T-helper 2 cell treated with Interferon-gamma antibody and Interleukin-4, amounts not matched to agents 100 ng/mL and 5 ng/mL, for 36 hours (primary cell): ENCODE results near the gene TSPAN11. TPM values are rescaled to one million over a fixed set of nuclear protein-coding genes. Genes with fewer than 3 reads are reported as not detected.

ENCODE experiments used
- intact Hi-C: fragments of 100-400 bp; cut with micrococcal nuclease; formaldehyde crosslinking; loops from one replicate; pipeline ENCODE4 v1.15.1; 2023
- total RNA-seq: library from RNA; stranded (reverse); gene quantifications from 2 replicates; pipeline ENCODE4 v1.2.3, GENCODE V29; 2022

TSPAN11 gene
- total RNA-seq, 1 donor from 2014 or later, result not detected

GRCh38 chr12:30959110-30959710, 32.7 kb downstream of the TSPAN11 start:
- intact Hi-C loops, result no loop called here

- intact Hi-C loops, result no loop called here
Observed at GRCh38 chr12:30959778-30960177, 33.2 kb downstream of the TSPAN11 start.

- intact Hi-C loops, result no loop called here
Observed at GRCh38 chr12:30961030-30961429, 34.5 kb downstream of the TSPAN11 start.

- intact Hi-C loops, result no loop called here
Observed at GRCh38 chr12:30962047-30962446, 35.5 kb downstream of the TSPAN11 start.

- intact Hi-C loops, result no loop called here
Observed at GRCh38 chr12:30963709-30964564, 37.4 kb downstream of the TSPAN11 start.

GRCh38 chr12:30964896-30965612, 38.5 kb downstream of the TSPAN11 start:
- intact Hi-C loops, result no loop called here

- intact Hi-C loops, result no loop called here
Observed at GRCh38 chr12:30965613-30965985, 39.1 kb downstream of the TSPAN11 start.

GRCh38 chr12:30967026-30967425, 40.5 kb downstream of the TSPAN11 start:
- intact Hi-C loops, result no loop called here

- intact Hi-C loops, result no loop called here
Observed at GRCh38 chr12:30968211-30968610, 41.7 kb downstream of the TSPAN11 start.

- intact Hi-C loops, result no loop called here
Observed at GRCh38 chr12:30969006-30969405, 42.5 kb downstream of the TSPAN11 start.

GRCh38 chr12:30969606-30970395, 43.3 kb downstream of the TSPAN11 start:
- intact Hi-C loops, result no loop called here

- intact Hi-C loops, result no loop called here
Observed at GRCh38 chr12:30970559-30971197, 44.1 kb downstream of the TSPAN11 start.

- intact Hi-C loops, result no loop called here
Observed at GRCh38 chr12:30972035-30972434, 45.5 kb downstream of the TSPAN11 start.

- intact Hi-C loops, result no loop called here
Observed at GRCh38 chr12:30973175-30973574, 46.6 kb downstream of the TSPAN11 start.

- intact Hi-C loops, result no loop called here
Observed at GRCh38 chr12:30973830-30974229, 47.3 kb downstream of the TSPAN11 start.

GRCh38 chr12:30974746-30975500, 48.4 kb downstream of the TSPAN11 start:
- intact Hi-C loops, result no loop called here

- intact Hi-C loops, result no loop called here
Observed at GRCh38 chr12:30975581-30975980, 49.0 kb downstream of the TSPAN11 start.

- intact Hi-C loops, result no loop called here
Observed at GRCh38 chr12:30976206-30976605, 49.7 kb downstream of the TSPAN11 start.

GRCh38 chr12:30977124-30977523, 50.6 kb downstream of the TSPAN11 start:
- intact Hi-C loops, result no loop called here
